Renal pelvis (tissue), 4 donors: ENCODE results near the gene CATSPER4. TPM values are rescaled to one million over a fixed set of nuclear protein-coding genes. Genes with fewer than 3 reads are reported as not detected.

Source experiments
- DNase-seq: peaks from one replicate; pipeline ENCODE4 v3.0.0-alpha.2; 2013
- polyA plus RNA-seq, 3 donors: library from polyadenylated mRNA; unstranded; fragments of 120-200 nt; gene quantifications; one replicate each; pipeline ENCODE4 v1.2.1, GENCODE V29; 2013; ENCODE audit not compliant: insufficient read length in 3 of 3

Gene CATSPER4
- polyA plus RNA-seq, 3 donors, result 0.14 TPM; not detected in 1

GRCh38 chr1:26237230-26237966, 47.0 kb downstream of the CATSPER4 start:
- no peak for DNase-seq

DNA sequence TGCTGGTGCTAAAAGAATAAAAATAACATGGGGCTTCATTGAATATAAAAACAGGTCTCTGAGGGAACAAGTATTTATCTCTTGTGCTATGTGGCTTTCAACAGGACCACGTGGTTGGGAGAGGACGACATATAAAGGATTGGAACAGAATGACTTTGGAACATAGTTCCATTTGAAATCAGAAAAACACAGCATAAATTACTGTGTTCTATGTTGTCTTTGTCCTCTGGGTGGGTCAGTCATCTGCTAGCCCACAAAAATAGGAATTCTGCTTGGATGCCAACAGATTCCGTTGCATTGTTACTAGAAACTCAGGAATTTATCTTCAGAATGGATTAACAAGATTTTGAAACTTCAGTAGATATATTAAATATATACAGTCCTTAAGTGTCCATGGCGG, 49.5 kb downstream of the CATSPER4 start:
- DNase-seq, result no peak

Other genes starting within 250 kb of the CATSPER4 start
- gene PAFAH2, start 192.5 kb upstream of the CATSPER4 start, polyA plus RNA-seq, result 10 to 100 TPM; 16.5 to 24.0 (median 19.1) TPM
- 1 to 10 TPM; 1.6 to 2.1 (median 1.7) TPM for gene EXTL1, start 168.8 kb upstream of the CATSPER4 start, polyA plus RNA-seq
- gene SLC30A2, start 144.5 kb upstream of the CATSPER4 start, polyA plus RNA-seq, result 1 to 10 TPM; 5.4 to 9.1 (median 5.5) TPM
- gene TRIM63, start 123.0 kb upstream of the CATSPER4 start, polyA plus RNA-seq, result under 1 TPM; 0.73 to 1.00 (median 0.99) TPM
- 10 to 100 TPM; 16.2 to 17.2 (median 17.1) TPM for gene PDIK1L, start 78.8 kb upstream of the CATSPER4 start, polyA plus RNA-seq
- gene FAM110D, start 31.5 kb upstream of the CATSPER4 start, polyA plus RNA-seq, result 1 to 10 TPM; 1.2 to 1.7 (median 1.4) TPM
- under 1 TPM in 1 of 3 donors, not detected in 2; 0.19 TPM for gene C1orf232, start 21.6 kb upstream of the CATSPER4 start, polyA plus RNA-seq
- 10 to 100 TPM; 20.8 to 25.7 (median 21.0) TPM for gene ZNF593, start 20.7 kb upstream of the CATSPER4 start, polyA plus RNA-seq
- 1 to 10 TPM; 1.2 to 1.8 (median 1.5) TPM for gene ZNF593OS, start 18.8 kb upstream of the CATSPER4 start, polyA plus RNA-seq
- 10 to 100 TPM; 11.9 to 25.6 (median 25.4) TPM for gene CNKSR1, start 13.1 kb upstream of the CATSPER4 start, polyA plus RNA-seq
- 10 to 100 TPM; 16.2 to 22.5 (median 20.9) TPM for gene CEP85, start 43.6 kb downstream of the CATSPER4 start, polyA plus RNA-seq
- 100 to 1,000 TPM in 1 of 3 donors, 10 to 100 TPM in 2; 85.2 to 120 (median 92.9) TPM for gene SH3BGRL3, start 89.5 kb downstream of the CATSPER4 start, polyA plus RNA-seq
- 10 to 100 TPM; 44.3 to 52.2 (median 51.7) TPM for gene UBXN11, start 116.0 kb downstream of the CATSPER4 start, polyA plus RNA-seq
- gene CD52, start 127.4 kb downstream of the CATSPER4 start, polyA plus RNA-seq, result 1 to 10 TPM; 3.3 to 6.7 (median 4.7) TPM
- 1 to 10 TPM in 1 of 3 donors, under 1 TPM in 2; 0.61 to 1.6 (median 0.83) TPM for gene CRYBG2, start 163.5 kb downstream of the CATSPER4 start, polyA plus RNA-seq
- gene ZNF683, start 182.1 kb downstream of the CATSPER4 start, polyA plus RNA-seq, result under 1 TPM in 1 of 3 donors, not detected in 2; 0.14 TPM
- under 1 TPM; 0.04 to 0.12 (median 0.09) TPM for gene LIN28A, start 220.2 kb downstream of the CATSPER4 start, polyA plus RNA-seq
- 10 to 100 TPM; 34.5 to 45.6 (median 42.7) TPM for gene DHDDS, start 241.7 kb downstream of the CATSPER4 start, polyA plus RNA-seq